GM21619 (cell line): ENCODE results near the gene C3.

Source experiments
- ATAC-seq: cut with Tn5 transposase; IDR thresholded peaks from one replicate; pipeline ENCODE4 v1.9.1; 2021; ENCODE audit not compliant: unreplicated experiment

The C3 gene

GRCh38 chr19:6731822-6732221 is 11.4 kb upstream of the C3 start:
- no peak for ATAC-seq

- ATAC-seq = no peak
Measured at GRCh38 chr19:6730941-6731670, 10.7 kb upstream of the C3 start.

GRCh38 chr19:6730153-6730804 is 9.8 kb upstream of the C3 start:
- no peak for ATAC-seq

GRCh38 chr19:6729573-6730152 is 9.2 kb upstream of the C3 start:
- ATAC-seq = no peak

GRCh38 chr19:6728346-6728745 is 7.9 kb upstream of the C3 start:
- ATAC-seq = no peak

GRCh38 chr19:6725513-6726231 is 5.2 kb upstream of the C3 start:
- no peak for ATAC-seq

- no peak for ATAC-seq
Measured at GRCh38 chr19:6724631-6725492, 4.4 kb upstream of the C3 start.

- no peak for ATAC-seq
Measured at GRCh38 chr19:6723738-6724137, 3.3 kb upstream of the C3 start.

GRCh38 chr19:6723108-6723618 is 2.7 kb upstream of the C3 start:
- no peak for ATAC-seq

- no peak for ATAC-seq
Measured at GRCh38 chr19:6721773-6722172, 1.3 kb upstream of the C3 start.

GRCh38 chr19:6721138-6721474 is 656 bp upstream of the C3 start:
- no peak for ATAC-seq

- ATAC-seq = no peak
Measured at GRCh38 chr19:6719992-6720368, 470 bp downstream of the C3 start.

- ATAC-seq = no peak
Measured at GRCh38 chr19:6719540-6719861, 949 bp downstream of the C3 start.

GRCh38 chr19:6718741-6719539 is 1.5 kb downstream of the C3 start:
- no peak for ATAC-seq

- no peak for ATAC-seq
Measured at GRCh38 chr19:6718111-6718740, 2.2 kb downstream of the C3 start.

- ATAC-seq = no peak
Measured at GRCh38 chr19:6717441-6717971, 2.9 kb downstream of the C3 start.

- no peak for ATAC-seq
Measured at GRCh38 chr19:6717036-6717435, 3.4 kb downstream of the C3 start.

GRCh38 chr19:6716610-6716970 is 3.9 kb downstream of the C3 start:
- ATAC-seq = no peak

- ATAC-seq = no peak
Measured at GRCh38 chr19:6714749-6715555, 5.5 kb downstream of the C3 start.
